MM.1S (cell line): ENCODE results near the gene RASGEF1C.

Experiments used
- DNase-seq: peaks from one replicate; pipeline ENCODE4 v3.0.0-alpha.2; 2015
- H2AFZ ChIP-seq: fragments of 300-600 bp; sonication (generic); 2 replicates; pipeline ENCODE4 v1.6.0; 2016; ENCODE audit warnings: antibody characterized with exemption, low read length
- H3F3A ChIP-seq: fragments of 300-600 bp; sonication (generic); 2 replicates; pipeline ENCODE4 v1.6.1; 2016; ENCODE audit warnings: mild to moderate bottlenecking, antibody characterized with exemption, low read length, moderate library complexity, mixed read lengths; ENCODE audit not compliant: insufficient read depth
- H3K27ac ChIP-seq: fragments of 300-600 bp; sonication (generic); 2 replicates; pipeline ENCODE4 v1.5.1; 2016; ENCODE audit warnings: mild to moderate bottlenecking, low read length
- H3K27me3 ChIP-seq: fragments of 300-600 bp; sonication (generic); replicated peaks from 2 replicates; pipeline ENCODE4 v1.6.0; 2016; ENCODE audit warnings: low read length; ENCODE audit not compliant: insufficient read depth
- H3K36me3 ChIP-seq: fragments of 300-600 bp; sonication (generic); replicated peaks from 2 replicates; pipeline ENCODE4 v1.6.1; 2016; ENCODE audit warnings: mild to moderate bottlenecking, low read length, mixed read lengths; ENCODE audit not compliant: insufficient read depth
- H3K4me1 ChIP-seq: fragments of 300-600 bp; sonication (generic); 2 replicates; pipeline ENCODE4 v1.6.1; 2016; ENCODE audit warnings: low read length, mixed read lengths
- H3K4me2 ChIP-seq: fragments of 300-600 bp; sonication (generic); 2 replicates; pipeline ENCODE4 v1.6.0; 2016; ENCODE audit warnings: low read depth, low read length
- H3K4me3 ChIP-seq: fragments of 300-600 bp; sonication (generic); 2 replicates; pipeline ENCODE4 v1.5.1; 2016; ENCODE audit warnings: low read length, mixed read lengths
- H3K79me2 ChIP-seq: fragments of 300-600 bp; sonication (generic); 2 replicates; pipeline ENCODE4 v1.6.1; 2016; ENCODE audit warnings: mixed run types, low read length, mixed read lengths
- H3K9ac ChIP-seq: fragments of 300-600 bp; sonication (generic); 2 replicates; pipeline ENCODE4 v1.6.1; 2016; ENCODE audit warnings: low read length, mixed read lengths
- H3K9me2 ChIP-seq: fragments of 300-600 bp; sonication (generic); replicated peaks from 2 replicates; pipeline ENCODE4 v1.6.1; 2016; ENCODE audit warnings: mild to moderate bottlenecking, low read length, mixed read lengths; ENCODE audit not compliant: insufficient read depth
- H3K9me3 ChIP-seq: fragments of 300-600 bp; sonication (generic); replicated peaks from 2 replicates; pipeline ENCODE4 v1.6.1; 2016; ENCODE audit warnings: mild to moderate bottlenecking, low read length, mixed read lengths; ENCODE audit not compliant: insufficient read depth
- H4K20me1 ChIP-seq: fragments of 300-600 bp; sonication (generic); 2 replicates; pipeline ENCODE4 v1.6.1; 2016; ENCODE audit warnings: mild to moderate bottlenecking, low read length, moderate library complexity, mixed read lengths; ENCODE audit not compliant: insufficient read depth
- EZH2 ChIP-seq: fragments of 300-600 bp; sonication (generic); optimal IDR thresholded peaks from 2 replicates; pipeline ENCODE3; 2017; ENCODE audit warnings: low read depth, mild to moderate bottlenecking, antibody characterized with exemption, low read length, mixed read lengths
- EZH2phosphoT487 ChIP-seq: fragments of 300-600 bp; sonication (generic); IDR thresholded peaks from 2 replicates; pipeline ENCODE4 v1.6.1; 2018; ENCODE audit warnings: antibody characterized with exemption, low read length
- TF ChIP-seq, protein P1 (sequence below): fragments of 300-600 bp; sonication (generic); IDR thresholded peaks from 2 replicates; pipeline ENCODE4 v1.5.1; 2016; ENCODE audit warnings: antibody characterized with exemption, low read length, mixed read lengths

RASGEF1C gene

GRCh38 chr5:180122875-180123274 lies 86.1 kb downstream of the RASGEF1C start:
- Histone ChIP-seq H3K4me3 (no peak overlapping the region), H3K9me2 (no peaks in the 10 kb centered on the region), H3K27me3 (peaks cover 49% of the 10 kb centered on the region), H4K20me1 (no peaks in the 10 kb centered on the region), H3F3A (no peaks in the 10 kb centered on the region), H3K9me3 (no peaks in the 10 kb centered on the region), H3K4me1 (no peaks in the 10 kb centered on the region), H3K27ac (no peak overlapping the region), H3K4me2 (no peak overlapping the region), H3K79me2 (no peaks in the 10 kb centered on the region), H3K9ac (no peak overlapping the region), H3K36me3 (no peaks in the 10 kb centered on the region), H2AFZ (no peak overlapping the region)
- TF ChIP-seq, protein P1, sequence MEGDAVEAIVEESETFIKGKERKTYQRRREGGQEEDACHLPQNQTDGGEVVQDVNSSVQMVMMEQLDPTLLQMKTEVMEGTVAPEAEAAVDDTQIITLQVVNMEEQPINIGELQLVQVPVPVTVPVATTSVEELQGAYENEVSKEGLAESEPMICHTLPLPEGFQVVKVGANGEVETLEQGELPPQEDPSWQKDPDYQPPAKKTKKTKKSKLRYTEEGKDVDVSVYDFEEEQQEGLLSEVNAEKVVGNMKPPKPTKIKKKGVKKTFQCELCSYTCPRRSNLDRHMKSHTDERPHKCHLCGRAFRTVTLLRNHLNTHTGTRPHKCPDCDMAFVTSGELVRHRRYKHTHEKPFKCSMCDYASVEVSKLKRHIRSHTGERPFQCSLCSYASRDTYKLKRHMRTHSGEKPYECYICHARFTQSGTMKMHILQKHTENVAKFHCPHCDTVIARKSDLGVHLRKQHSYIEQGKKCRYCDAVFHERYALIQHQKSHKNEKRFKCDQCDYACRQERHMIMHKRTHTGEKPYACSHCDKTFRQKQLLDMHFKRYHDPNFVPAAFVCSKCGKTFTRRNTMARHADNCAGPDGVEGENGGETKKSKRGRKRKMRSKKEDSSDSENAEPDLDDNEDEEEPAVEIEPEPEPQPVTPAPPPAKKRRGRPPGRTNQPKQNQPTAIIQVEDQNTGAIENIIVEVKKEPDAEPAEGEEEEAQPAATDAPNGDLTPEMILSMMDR = no peak
- TF ChIP-seq EZH2phosphoT487 = no peak
- TF ChIP-seq EZH2 = no peak
- DNase-seq = no peak

GRCh38 chr5:180121826-180122413 lies 87.1 kb downstream of the RASGEF1C start:
- no peak for DNase-seq
- TF ChIP-seq EZH2phosphoT487 (no peak), EZH2 (no peak)
- TF ChIP-seq, protein P1 = no peak
- no peak overlapping the region for H2AFZ ChIP-seq

GRCh38 chr5:180120237-180121101 lies 88.5 kb downstream of the RASGEF1C start:
- no peak overlapping the region for H3K9ac ChIP-seq
- no peak overlapping the region for H2AFZ ChIP-seq
- no peaks in the 10 kb centered on the region for H3K9me3 ChIP-seq
- H4K20me1 ChIP-seq = no peaks in the 10 kb centered on the region
- H3K4me2 ChIP-seq = no peak overlapping the region
- H3K27me3 ChIP-seq = peaks cover 35% of the 10 kb centered on the region
- DNase-seq = no peak
- no peaks in the 10 kb centered on the region for H3K4me1 ChIP-seq
- H3K9me2 ChIP-seq = no peaks in the 10 kb centered on the region
- H3K27ac ChIP-seq = no peak overlapping the region
- H3K36me3 ChIP-seq = no peaks in the 10 kb centered on the region
- TF ChIP-seq, protein P1 = no peak
- TF ChIP-seq EZH2 (no peak), EZH2phosphoT487 (no peak)
- H3K4me3 ChIP-seq = no peak overlapping the region
- H3K79me2 ChIP-seq = no peaks in the 10 kb centered on the region
- H3F3A ChIP-seq = no peaks in the 10 kb centered on the region

More at GRCh38 chr5:180121826-180122413, 87.1 kb downstream of the RASGEF1C start:
- H3K79me2 ChIP-seq = no peaks in the 10 kb centered on the region
- H3K4me1 ChIP-seq = no peaks in the 10 kb centered on the region
- no peak overlapping the region for H3K9ac ChIP-seq
- H3K4me2 ChIP-seq = no peak overlapping the region
- no peak overlapping the region for H3K27ac ChIP-seq
- H3K36me3 ChIP-seq = no peaks in the 10 kb centered on the region
- H3K9me2 ChIP-seq = no peaks in the 10 kb centered on the region
- H3K9me3 ChIP-seq = no peaks in the 10 kb centered on the region
- H3K27me3 ChIP-seq = peaks cover 48% of the 10 kb centered on the region
- no peak overlapping the region for H3K4me3 ChIP-seq
- H3F3A ChIP-seq = no peaks in the 10 kb centered on the region
- no peaks in the 10 kb centered on the region for H4K20me1 ChIP-seq
